ENCODE measurements around the gene NOSIP.
A peak's percentile ranks its signal among the peaks of the same experiment; 100 is the strongest.

- peak; percentile 91 for TF ChIP-seq CTCF (IDR thresholded peaks at IDR 0.05; ENCODE audit: low read depth, low read length)
- no peak for TF ChIP-seq POLR2A (IDR thresholded peaks at IDR 0.05; ENCODE audit: extremely low read depth, insufficient read length)
- TF ChIP-seq MAX (IDR thresholded peaks at IDR 0.05; ENCODE audit: low read depth, low read length) = no peak
Observed at GRCh38 chr19:49506575-49507105, 73.7 kb downstream of the NOSIP start.
